Small intestine (tissue), 7 donors: ENCODE data around the gene ACP3. TPM values are rescaled to one million over a fixed set of nuclear protein-coding genes. Genes with fewer than 3 reads are reported as not detected.
"Not testable (repeated sequence)": the region's sequence is repeated elsewhere in the genome, so short reads cannot be mapped to it uniquely, and the experiment has no call there.

Experiments
- DNase-seq, 2 donors: peaks; one replicate each; pipeline versions ENCODE4 v3.0.0 to v3.0.0-alpha.2; 2013
- FAIRE-seq: peaks from 2 replicates; lab custom pipeline; 2012; peaks lifted over from hg19 to GRCh38; lab: Jason Lieb, UNC
- H3K27ac ChIP-seq, 3 donors: one replicate each; pipeline ENCODE4 v1.5.1; 2013; ENCODE audit warnings: low read length in 2 of 3, mild to moderate bottlenecking in 2 of 3, control low read depth in 1 of 3, inconsistent platforms in 1 of 3, low read depth in 1 of 3, moderate library complexity in 1 of 3
- H3K27me3 ChIP-seq, 3 donors: one replicate each; pipeline ENCODE4 v1.6.1; 2013; ENCODE audit warnings: low read length in 3 of 3, inconsistent platforms in 1 of 3; ENCODE audit not compliant: control insufficient read depth in 3 of 3, insufficient read depth in 3 of 3
- H3K36me3 ChIP-seq, 3 donors: one replicate each; pipeline ENCODE4 v1.6.1; 2013; ENCODE audit warnings: low read length in 3 of 3, inconsistent platforms in 1 of 3, low read depth in 1 of 3, mild to moderate bottlenecking in 1 of 3, moderate library complexity in 1 of 3; ENCODE audit not compliant: control insufficient read depth in 3 of 3, insufficient read depth in 2 of 3
- H3K4me1 ChIP-seq, 3 donors: one replicate each; pipeline ENCODE4 v1.6.1; 2013; ENCODE audit warnings: low read length in 2 of 3, inconsistent platforms in 1 of 3, low read depth in 1 of 3, mild to moderate bottlenecking in 1 of 3, moderate library complexity in 1 of 3; ENCODE audit not compliant: control insufficient read depth in 3 of 3, insufficient read depth in 2 of 3
- H3K4me3 ChIP-seq, 3 donors: one replicate each; pipeline ENCODE4 v1.5.1; 2013; ENCODE audit warnings: low read length in 3 of 3, control low read depth in 1 of 3, inconsistent platforms in 1 of 3, low read depth in 1 of 3, mild to moderate bottlenecking in 1 of 3, moderate library complexity in 1 of 3
- H3K9me3 ChIP-seq, 2 donors: one replicate each; pipeline ENCODE4 v1.6.1; 2013; ENCODE audit warnings: low read depth in 1 of 2, low read length in 1 of 2; ENCODE audit not compliant: control insufficient read depth in 2 of 2, insufficient read depth in 1 of 2
- WGBS, 3 donors: extraction: QIAGEN DNeasy Blood & Tissue Kit; methylation state at CpG; one replicate each; pipeline ENCODE4 v1.1.7; 2013; 5-methylcytosine and 5-hydroxymethylcytosine counted together
- polyA plus RNA-seq, 4 donors: library from polyadenylated mRNA; stranded (reverse) in 3 of 4; unstranded in 1 of 4; fragments of 200-250 nt in 3 of 4; fragments of 120-200 nt in 1 of 4; gene quantifications; one replicate each; pipeline versions ENCODE4 v1.2.1 to v1.2.3, GENCODE V29; 2013
- donor health status: healthy with polysubstance abuse.
- donor health status: control.
- donor health status: control.
- donor health status: Bipolar disorder and iron deficiency.
- donor health status: healthy.

Gene ACP3
- polyA plus RNA-seq, 4 donors, result 0.67 to 3.0 (median 1.3) TPM

GRCh38 chr3:132294906-132295305, 22.3 kb upstream of the ACP3 start:
- Histone ChIP-seq H3K27me3 (no peaks in the 10 kb centered on the region), H3K27ac (no peak overlapping the region), H3K4me1 (no peaks in the 10 kb centered on the region), H3K36me3 (no peaks in the 10 kb centered on the region), H3K4me3 (no peak overlapping the region), H3K9me3 (peaks cover 0 to 16% of the 10 kb centered on the region in 2 donors)
- FAIRE-seq (no peak), DNase-seq (peak in 1 of 2 donors; percentile 35)
- 10 to 57% (median 35%) methylated on average over 5 of the region's 5 CpGs for WGBS, 3 donors

GRCh38 chr3:132303336-132304201, 13.6 kb upstream of the ACP3 start:
- H3K4me1 ChIP-seq, H3K4me3 ChIP-seq, H3K27me3 ChIP-seq, H3K36me3 ChIP-seq, FAIRE-seq: not testable (repeated sequence)
- peak overlapping the region in 2 of 3 donors; percentile 42 to 74 for H3K27ac ChIP-seq
- H3K9me3 ChIP-seq, result peaks cover 0 to 14% of the 10 kb centered on the region in 2 donors
- 48 to 79% (median 62%) methylated on average over 6 of the region's 6 CpGs for WGBS, 3 donors
- peak in 1 of 2 donors; percentile 44 for DNase-seq

GRCh38 chr3:132304351-132304750, 12.9 kb upstream of the ACP3 start:
- H3K27ac ChIP-seq, result peak overlapping the region in 1 of 3 donors; percentile 42
- 18 to 39% (median 26%) methylated on average over 2 of the region's 2 CpGs for WGBS, 3 donors
- DNase-seq, result peak in 1 of 2 donors; percentile 55

GRCh38 chr3:132310057-132310456, 7.2 kb upstream of the ACP3 start:
- not testable (repeated sequence) for H3K27me3 ChIP-seq, FAIRE-seq, H3K4me3 ChIP-seq, H3K27ac ChIP-seq, H3K4me1 ChIP-seq, DNase-seq, H3K36me3 ChIP-seq, H3K9me3 ChIP-seq
- WGBS, 3 donors, result 68 to 77% (median 75%) methylated on average over 11 of the region's 11 CpGs

More at GRCh38 chr3:132304351-132304750, 12.9 kb upstream of the ACP3 start:
- H3K4me1 ChIP-seq, H3K4me3 ChIP-seq, H3K36me3 ChIP-seq, FAIRE-seq, H3K27me3 ChIP-seq: not testable (repeated sequence)
- H3K9me3 ChIP-seq, result peaks cover 0 to 14% of the 10 kb centered on the region in 2 donors

GRCh38 chr3:132311316-132311715, 5.9 kb upstream of the ACP3 start:
- H3K27me3 ChIP-seq, result no peaks in the 10 kb centered on the region
- no peak overlapping the region for H3K27ac ChIP-seq
- no peak for DNase-seq
- no peaks in the 10 kb centered on the region for H3K4me1 ChIP-seq
- H3K36me3 ChIP-seq, result no peaks in the 10 kb centered on the region
- H3K4me3 ChIP-seq, result no peak overlapping the region
- WGBS, 3 donors, result 77 to 87% (median 84%) methylated on average over 3 of the region's 3 CpGs
- FAIRE-seq, result no peak
- H3K9me3 ChIP-seq, result no peaks in the 10 kb centered on the region

- FAIRE-seq (no peak), DNase-seq (no peak)
- H3K27me3 ChIP-seq, result no peaks in the 10 kb centered on the region
- H3K9me3 ChIP-seq, result no peaks in the 10 kb centered on the region
- 83 to 89% (median 87%) methylated on average over 2 of the region's 2 CpGs for WGBS, 3 donors
- no peaks in the 10 kb centered on the region for H3K4me1 ChIP-seq
- no peak overlapping the region for H3K27ac ChIP-seq
- no peaks in the 10 kb centered on the region for H3K36me3 ChIP-seq
- H3K4me3 ChIP-seq, result no peak overlapping the region
Observed at GRCh38 chr3:132311841-132312240, 5.4 kb upstream of the ACP3 start.

GRCh38 chr3:132315851-132316250, 1.4 kb upstream of the ACP3 start:
- WGBS, 3 donors, result 92 to 100% (median 93%) methylated on average over 1 of the region's 1 CpG
- H3K4me1 ChIP-seq, result no peaks in the 10 kb centered on the region
- no peaks in the 10 kb centered on the region for H3K36me3 ChIP-seq
- no peaks in the 10 kb centered on the region for H3K27me3 ChIP-seq
- FAIRE-seq, result no peak
- no peaks in the 10 kb centered on the region for H3K9me3 ChIP-seq
- H3K27ac ChIP-seq, result no peak overlapping the region
- no peak overlapping the region for H3K4me3 ChIP-seq
- DNase-seq, result no peak

GRCh38 chr3:132318451-132318850, 1.2 kb downstream of the ACP3 start:
- H3K9me3 ChIP-seq, result no peaks in the 10 kb centered on the region
- no peak overlapping the region for H3K27ac ChIP-seq
- no peak for FAIRE-seq

More at GRCh38 chr3:132318451-132318850, 1.2 kb downstream of the ACP3 start:
- Histone ChIP-seq H3K27me3 (no peaks in the 10 kb centered on the region), H3K4me1 (no peaks in the 10 kb centered on the region), H3K4me3 (no peak overlapping the region), H3K36me3 (no peaks in the 10 kb centered on the region)
- 47 to 61% (median 55%) methylated on average over 1 of the region's 1 CpG for WGBS, 3 donors
- DNase-seq, result no peak
